ENCODE data around the gene DNAJC17.

DNAJC17 gene

GRCh38 chr15:40828447-40829036, 21.3 kb upstream of the DNAJC17 start, which contains the start of gene PPP1R14D:
TSS of gene PPP1R14D (minus strand) at chr15:40828708. CDS start at chr15:40828641, 67 bp downstream.
- DNase-seq = no peak

- no peak for DNase-seq
Measured at GRCh38 chr15:40826423-40827075, 19.3 kb upstream of the DNAJC17 start.

GRCh38 chr15:40825661-40826422, 18.6 kb upstream of the DNAJC17 start:
- DNase-seq = no peak

DNA sequence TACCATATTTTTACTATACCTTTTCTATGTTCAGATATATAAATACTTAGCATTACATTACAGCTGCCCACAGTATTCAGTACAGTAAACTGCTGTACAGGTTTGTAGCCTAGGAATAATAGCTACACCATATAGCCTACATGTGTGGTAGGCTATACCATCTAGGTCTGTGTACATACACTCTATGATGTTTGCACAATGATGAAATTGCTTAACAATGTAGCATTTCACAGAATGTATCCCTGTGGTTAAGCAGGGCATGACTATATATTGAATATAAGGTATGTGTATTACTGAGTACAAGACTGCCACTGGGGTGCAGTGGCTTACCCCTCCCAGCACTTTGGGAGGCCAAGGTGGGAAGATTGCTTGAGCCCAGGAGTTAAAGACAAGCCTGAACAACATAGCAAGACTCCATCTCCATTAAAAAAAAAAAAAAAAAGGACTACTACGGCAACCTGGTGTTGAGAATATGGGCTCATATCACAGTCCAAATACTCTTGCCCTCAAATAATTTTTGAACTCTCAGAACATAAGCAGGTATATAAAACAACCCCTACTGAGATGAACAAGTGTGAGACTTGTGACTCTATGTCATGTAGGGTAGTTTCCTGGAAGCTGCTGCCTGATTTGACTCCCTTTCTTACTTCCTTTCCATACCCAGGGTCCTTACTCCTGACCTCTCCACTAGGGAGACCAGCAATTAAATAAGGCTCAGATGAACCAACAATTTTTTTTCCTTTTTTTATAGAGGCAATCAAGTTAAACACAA, 16.5 kb upstream of the DNAJC17 start:
- DNase-seq = no peak

DNA sequence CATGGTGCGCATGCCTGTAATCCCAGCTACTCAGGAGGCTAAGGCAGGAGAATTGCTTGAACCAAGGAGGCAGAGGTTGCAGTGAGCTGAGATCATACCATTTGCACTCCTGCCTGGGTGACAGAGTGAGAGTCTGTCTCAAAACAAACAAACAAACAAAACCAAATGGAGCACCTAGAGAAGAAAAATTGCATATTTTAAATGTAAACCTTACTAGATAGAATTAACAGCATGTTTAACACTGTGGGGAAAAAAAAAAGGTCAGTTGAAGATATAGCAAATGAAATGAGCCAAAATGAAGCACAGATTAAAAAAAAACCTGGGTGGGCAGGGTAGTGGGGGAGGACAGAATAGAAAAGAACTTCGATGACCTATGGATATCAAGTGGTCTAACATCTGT, 13.9 kb upstream of the DNAJC17 start:
- no peak for DNase-seq

DNA sequence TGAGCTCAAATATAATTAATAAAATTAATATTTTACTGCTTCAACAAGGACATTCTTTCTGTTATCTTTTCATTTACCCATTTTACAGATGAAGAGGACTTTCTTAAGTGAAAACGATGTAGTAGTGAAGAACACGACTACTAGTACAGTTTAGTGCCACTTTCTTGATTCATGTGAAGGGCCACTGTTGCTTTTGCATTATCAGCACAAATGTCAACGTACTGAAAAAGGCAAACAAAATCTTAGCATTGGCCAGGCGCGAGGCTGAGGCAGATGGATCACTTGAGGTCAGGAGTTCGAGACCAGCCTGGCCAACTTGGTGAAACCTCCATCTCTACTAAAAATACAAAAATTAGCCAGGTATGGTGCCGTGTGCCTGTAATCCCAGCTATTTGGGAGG, 11.8 kb upstream of the DNAJC17 start:
- DNase-seq = no peak

DNA sequence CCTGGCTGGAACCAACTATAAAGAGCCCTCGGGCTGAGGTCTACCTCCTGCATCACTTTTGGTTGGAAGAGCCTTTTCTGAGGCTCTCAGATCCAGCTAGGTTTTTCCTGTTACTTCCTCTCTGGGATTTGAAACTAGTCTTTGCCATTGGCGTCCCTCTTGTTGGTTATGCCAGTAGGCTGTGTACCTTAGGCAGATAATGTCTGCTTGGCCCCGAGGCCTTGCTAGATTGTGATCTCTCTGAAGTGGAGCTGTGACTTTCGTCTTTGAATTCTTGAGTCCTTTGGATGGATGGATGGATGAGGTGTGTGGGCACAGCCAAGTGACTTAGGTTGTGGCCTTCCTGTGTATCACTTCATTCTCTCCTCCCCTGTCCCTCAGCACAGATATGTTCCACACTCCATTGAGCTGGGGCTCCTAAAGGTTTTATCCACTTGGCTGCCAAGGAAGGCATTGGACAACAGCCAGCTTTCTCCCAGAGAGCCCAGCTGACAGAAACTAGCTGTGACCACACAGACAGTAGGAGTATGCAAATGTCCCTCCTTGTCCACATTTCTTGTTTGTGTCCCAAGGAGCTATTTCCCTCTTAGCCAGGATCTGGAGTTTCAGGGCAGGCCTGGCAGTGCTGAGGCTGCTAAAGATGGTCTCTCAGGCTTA, 7.9 kb upstream of the DNAJC17 start:
- DNase-seq = no peak

GRCh38 chr15:40812721-40813425, 5.6 kb upstream of the DNAJC17 start:
- no peak for DNase-seq

- DNase-seq = no peak
Measured at GRCh38 chr15:40808861-40809450, 1.7 kb upstream of the DNAJC17 start.

DNA sequence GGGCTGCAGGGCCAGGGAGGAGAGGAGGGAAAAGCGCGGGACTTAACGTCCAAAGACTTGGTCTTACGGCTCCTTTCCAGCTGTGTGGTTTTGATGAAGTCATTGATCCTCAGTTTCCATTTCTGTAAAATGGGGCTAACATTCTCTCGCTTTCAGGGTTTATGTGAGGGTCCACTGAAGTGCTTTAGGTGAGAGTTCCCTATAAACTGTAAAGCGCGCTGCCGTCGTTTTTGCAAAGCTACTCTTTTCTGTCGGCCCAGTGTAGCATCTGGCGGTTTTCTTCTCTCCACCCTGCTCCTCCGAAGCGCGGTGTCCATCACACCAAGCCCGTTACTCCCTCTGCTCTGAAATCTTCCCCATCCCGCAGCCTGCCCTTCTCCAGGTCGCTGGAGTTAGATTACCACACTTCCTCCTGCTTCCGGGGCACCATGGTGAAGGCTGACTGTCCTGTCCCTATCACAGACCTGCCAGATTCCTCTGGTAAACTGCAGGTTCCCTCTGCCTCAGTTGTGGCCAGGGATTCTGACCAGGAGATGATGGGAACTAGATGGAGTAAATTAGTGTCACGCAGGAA, 702 bp upstream of the DNAJC17 start:
- DNase-seq = no peak

- DNase-seq = no peak
Measured at GRCh38 chr15:40806672-40807027, 623 bp downstream of the DNAJC17 start.

- no peak for DNase-seq
Measured at GRCh38 chr15:40803688-40804087, 3.6 kb downstream of the DNAJC17 start.

DNA sequence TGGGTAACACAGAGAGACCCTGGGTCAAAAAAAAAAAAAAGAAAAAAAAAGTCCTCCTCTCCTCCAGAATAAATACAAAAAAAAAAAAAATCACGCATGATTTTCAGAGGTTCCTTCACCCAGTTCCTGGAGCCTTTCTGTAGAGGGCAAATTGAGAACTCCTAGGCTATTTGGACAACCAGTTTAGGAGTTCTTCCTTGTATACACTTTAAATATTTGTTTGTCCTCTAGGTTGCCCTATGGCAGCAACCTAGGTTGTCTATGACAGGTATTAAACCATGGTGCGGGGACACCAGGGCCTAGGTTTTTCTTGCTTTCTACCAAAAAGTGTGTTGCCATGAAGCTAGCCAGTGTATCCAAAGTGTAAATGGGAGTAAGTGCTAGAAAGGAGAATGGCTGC, 4.2 kb downstream of the DNAJC17 start:
- no peak for DNase-seq

- DNase-seq = no peak
Measured at GRCh38 chr15:40799523-40799922, 7.8 kb downstream of the DNAJC17 start.

- DNase-seq = no peak
Measured at GRCh38 chr15:40796512-40796911, 10.8 kb downstream of the DNAJC17 start.

- DNase-seq = no peak
Measured at GRCh38 chr15:40796041-40796440, 11.2 kb downstream of the DNAJC17 start.

DNA sequence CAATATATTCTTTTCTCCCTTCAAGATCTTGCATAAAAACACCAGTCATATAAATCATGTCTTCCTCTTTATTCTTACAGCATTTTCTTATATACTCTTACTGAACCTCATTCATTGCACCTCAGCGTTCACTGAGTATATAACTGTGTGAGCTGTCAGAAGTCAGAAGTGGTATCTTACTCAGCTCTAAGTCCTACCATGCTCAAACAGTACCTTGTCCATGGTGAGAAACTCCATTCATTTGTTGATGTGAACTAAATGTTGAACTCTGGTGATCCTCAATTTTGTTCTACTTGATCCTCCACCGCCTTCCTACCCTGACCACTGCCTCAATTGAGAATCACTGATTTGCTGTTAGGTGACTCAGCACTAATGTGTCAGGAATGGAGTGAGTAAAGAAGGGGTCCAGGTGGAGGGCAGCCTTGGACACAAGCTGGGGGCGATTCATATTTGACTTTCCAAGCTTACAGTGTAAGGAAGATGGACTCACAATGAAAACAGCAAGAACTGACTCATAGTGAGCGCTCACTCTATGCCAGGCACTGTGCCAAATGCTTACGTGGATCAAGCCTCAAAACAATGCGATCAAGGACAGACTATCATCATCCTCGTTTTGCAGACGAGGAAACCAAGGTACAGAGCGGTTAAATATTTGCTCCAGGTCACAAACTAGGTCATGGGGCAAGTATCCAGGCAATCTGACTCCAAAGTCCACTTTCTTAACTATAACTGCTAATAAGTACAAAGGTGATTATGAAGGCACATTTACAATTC, 13.9 kb downstream of the DNAJC17 start:
- no peak for DNase-seq

GRCh38 chr15:40792394-40792793, 14.9 kb downstream of the DNAJC17 start:
- no peak for DNase-seq

- no peak for DNase-seq
Measured at GRCh38 chr15:40790718-40791117, 16.6 kb downstream of the DNAJC17 start.

- DNase-seq = no peak
Measured at GRCh38 chr15:40789999-40790398, 17.3 kb downstream of the DNAJC17 start.

GRCh38 chr15:40789119-40789518, 18.2 kb downstream of the DNAJC17 start:
- no peak for DNase-seq
